Ascending aorta (tissue), 2 donors: ENCODE data around the gene DNAH11. TPM values are rescaled to one million over a fixed set of nuclear protein-coding genes. Genes with fewer than 3 reads are reported as not detected.
"Not testable (repeated sequence)": the region's sequence is repeated elsewhere in the genome, so short reads cannot be mapped to it uniquely, and the experiment has no call there.

ENCODE experiments used
- DNase-seq, 2 donors: peaks; one replicate each; pipeline ENCODE4 v3.0.0-alpha.2; 2019; ENCODE audit warnings: low spot score in 2 of 2
- H3K27ac ChIP-seq, 2 donors: fragments of 200-600 bp; sonication (generic); one replicate each; pipeline ENCODE4 v1.5.1; 2016 to 2017; ENCODE audit warnings: mild to moderate bottlenecking in 1 of 2
- H3K27me3 ChIP-seq: fragments of 200-600 bp; sonication (generic); one replicate; pipeline ENCODE4 v1.5.1; 2017
- H3K36me3 ChIP-seq, 2 donors: fragments of 200-600 bp; sonication (generic); one replicate each; pipeline ENCODE4 v1.5.1; 2016
- H3K4me1 ChIP-seq, 2 donors: fragments of 200-600 bp; sonication (generic); one replicate each; pipeline ENCODE4 v1.5.1; 2016 to 2017; ENCODE audit warnings: mild to moderate bottlenecking in 1 of 2
- H3K4me3 ChIP-seq, 2 donors: fragments of 200-600 bp; sonication (generic); one replicate each; pipeline ENCODE4 v1.5.1; 2016 to 2017; ENCODE audit warnings: mild to moderate bottlenecking in 1 of 2
- H3K9me3 ChIP-seq, 2 donors: fragments of 200-600 bp; sonication (generic); one replicate each; pipeline ENCODE4 v1.5.1; 2016
- intact Hi-C: fragments of 100-400 bp; cut with DNase I; formaldehyde crosslinking; loops from one replicate; pipeline ENCODE4 v1.15.1; 2023
- total RNA-seq: library from RNA; depleted of rRNA; stranded (reverse); fragments of >200 nt; gene quantifications from one replicate; pipeline ENCODE4 v1.1.0, GENCODE V29; 2016
- TF ChIP-seq, protein P1 (sequence below), 3 experiments: fragments of 200-600 bp in 2 of 3; fragments of 450-650 bp in 1 of 3; sonication (generic) in 2 of 3; IDR thresholded peaks; one replicate each; pipeline ENCODE4 v1.5.1; 2016 to 2019; ENCODE audit warnings: antibody characterized with exemption in 3 of 3, mild to moderate bottlenecking in 1 of 3, moderate library complexity in 1 of 3

Gene DNAH11
- total RNA-seq, 1 donor from 2014 or later: 0.75 TPM

DNA sequence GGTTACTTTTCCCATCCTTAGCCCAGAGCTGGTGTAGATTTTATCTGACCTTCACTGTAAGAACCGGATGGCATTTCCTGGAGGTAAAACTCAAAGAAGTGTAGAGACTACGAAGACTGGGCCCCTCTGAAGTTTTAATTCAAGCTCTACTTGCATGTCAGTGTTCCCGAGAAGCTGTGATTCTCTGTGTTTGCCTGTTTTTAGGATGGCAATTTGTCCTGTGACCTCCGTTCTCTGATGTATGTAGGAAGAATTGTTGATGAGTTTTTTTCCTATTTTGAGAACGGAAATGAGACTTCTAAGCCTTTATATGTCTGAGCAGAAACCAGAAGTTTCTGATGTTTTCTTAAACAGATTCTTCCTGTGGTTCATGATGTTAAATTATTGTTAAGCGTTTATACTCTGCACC lies 308.7 kb downstream of the DNAH11 start:
- TF ChIP-seq, protein P1, sequence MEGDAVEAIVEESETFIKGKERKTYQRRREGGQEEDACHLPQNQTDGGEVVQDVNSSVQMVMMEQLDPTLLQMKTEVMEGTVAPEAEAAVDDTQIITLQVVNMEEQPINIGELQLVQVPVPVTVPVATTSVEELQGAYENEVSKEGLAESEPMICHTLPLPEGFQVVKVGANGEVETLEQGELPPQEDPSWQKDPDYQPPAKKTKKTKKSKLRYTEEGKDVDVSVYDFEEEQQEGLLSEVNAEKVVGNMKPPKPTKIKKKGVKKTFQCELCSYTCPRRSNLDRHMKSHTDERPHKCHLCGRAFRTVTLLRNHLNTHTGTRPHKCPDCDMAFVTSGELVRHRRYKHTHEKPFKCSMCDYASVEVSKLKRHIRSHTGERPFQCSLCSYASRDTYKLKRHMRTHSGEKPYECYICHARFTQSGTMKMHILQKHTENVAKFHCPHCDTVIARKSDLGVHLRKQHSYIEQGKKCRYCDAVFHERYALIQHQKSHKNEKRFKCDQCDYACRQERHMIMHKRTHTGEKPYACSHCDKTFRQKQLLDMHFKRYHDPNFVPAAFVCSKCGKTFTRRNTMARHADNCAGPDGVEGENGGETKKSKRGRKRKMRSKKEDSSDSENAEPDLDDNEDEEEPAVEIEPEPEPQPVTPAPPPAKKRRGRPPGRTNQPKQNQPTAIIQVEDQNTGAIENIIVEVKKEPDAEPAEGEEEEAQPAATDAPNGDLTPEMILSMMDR (IDR thresholded peaks at IDR 0.05): no peak

DNA sequence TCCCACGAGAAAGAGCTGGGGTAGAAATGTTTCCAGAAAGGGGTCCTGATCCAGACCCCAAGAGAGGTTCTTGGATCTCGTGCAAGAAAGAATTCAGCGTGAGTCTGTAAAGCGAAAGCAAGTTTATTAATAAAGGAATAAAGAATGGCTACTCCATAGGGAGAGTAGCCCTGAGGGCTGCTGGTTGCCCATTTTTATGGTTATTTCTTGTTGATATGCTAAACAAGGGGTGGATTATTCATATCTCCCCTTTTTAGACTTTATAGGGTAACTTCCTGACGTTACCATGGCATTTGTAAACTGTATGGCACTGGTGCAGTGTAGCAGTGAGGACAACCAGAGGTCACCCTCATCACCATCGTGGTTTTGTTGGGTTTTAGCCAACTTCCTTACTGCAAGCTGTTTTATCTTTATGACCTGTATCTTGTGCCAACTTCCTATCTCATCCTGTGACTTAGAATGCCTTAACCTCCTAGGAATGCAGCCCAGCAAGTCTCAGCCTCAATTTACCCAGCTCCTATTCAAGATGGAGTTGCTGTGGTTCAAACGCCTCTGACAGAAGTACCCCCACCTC lies 322.9 kb downstream of the DNAH11 start:
- H3K27me3 ChIP-seq, H3K9me3 ChIP-seq, H3K36me3 ChIP-seq, H3K27ac ChIP-seq, H3K4me3 ChIP-seq, intact Hi-C loops, DNase-seq, H3K4me1 ChIP-seq: not testable (repeated sequence)

More for the DNA sequence above, 308.7 kb downstream of the DNAH11 start:
- Histone ChIP-seq H3K27ac (no peak overlapping the region), H3K4me1 (no peaks in the 10 kb centered on the region), H3K27me3 (no peaks in the 10 kb centered on the region), H3K36me3 (no peaks in the 10 kb centered on the region), H3K4me3 (no peak overlapping the region), H3K9me3 (no peaks in the 10 kb centered on the region)
- no peak for DNase-seq
- intact Hi-C loops: no loop called here

DNA sequence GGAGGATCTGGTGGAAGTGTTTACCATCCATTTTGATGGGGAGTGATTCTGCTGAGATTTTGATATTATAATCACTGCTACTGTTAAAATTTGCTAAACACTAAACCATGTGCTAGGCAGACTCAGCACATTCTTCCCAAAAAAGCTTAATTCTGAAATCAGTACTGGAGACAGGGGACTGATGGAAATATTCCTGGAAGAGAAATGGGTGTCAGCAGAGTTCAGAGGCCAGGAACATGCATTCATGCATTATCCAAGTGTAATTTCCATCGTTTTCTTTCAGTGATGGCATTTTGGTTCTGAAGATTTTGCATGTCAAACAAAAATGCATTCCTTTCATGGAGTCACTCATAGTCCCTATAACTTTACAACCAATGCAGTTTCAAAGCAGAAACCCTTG lies 323.9 kb downstream of the DNAH11 start:
- no peaks in the 10 kb centered on the region for H3K4me1 ChIP-seq
- no peaks in the 10 kb centered on the region for H3K27me3 ChIP-seq
- DNase-seq: no peak
- no peak overlapping the region for H3K27ac ChIP-seq
- TF ChIP-seq, protein P1 (IDR thresholded peaks at IDR 0.05): no peak
- no peaks in the 10 kb centered on the region for H3K36me3 ChIP-seq
- H3K9me3 ChIP-seq: no peaks in the 10 kb centered on the region
- intact Hi-C loops: no loop called here
- H3K4me3 ChIP-seq: no peak overlapping the region

DNA sequence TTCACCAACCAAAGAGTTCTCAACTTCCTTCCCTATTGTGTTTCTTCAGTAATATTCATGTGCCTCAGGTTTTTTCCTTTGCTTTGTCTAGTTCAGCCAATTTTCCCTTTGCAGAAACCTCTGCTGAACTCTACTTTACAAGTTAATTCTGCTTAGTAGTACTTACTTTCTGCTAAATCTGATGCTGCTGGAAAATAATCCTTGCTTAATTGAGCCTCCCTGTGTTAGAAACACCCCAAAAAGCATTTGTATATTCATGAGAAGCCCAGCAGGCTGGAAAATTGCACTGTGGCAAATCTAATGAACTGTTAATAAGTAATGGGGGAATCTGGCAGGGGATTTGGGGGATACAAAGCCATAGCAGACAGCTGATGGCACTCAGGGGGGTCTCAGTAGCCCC lies 324.4 kb downstream of the DNAH11 start:
- TF ChIP-seq, protein P1 (IDR thresholded peaks at IDR 0.05): no peak
- H3K9me3 ChIP-seq: no peaks in the 10 kb centered on the region
- H3K4me1 ChIP-seq: no peaks in the 10 kb centered on the region
- intact Hi-C loops: no loop called here
- H3K4me3 ChIP-seq: no peak overlapping the region
- no peaks in the 10 kb centered on the region for H3K36me3 ChIP-seq
- DNase-seq: no peak
- no peaks in the 10 kb centered on the region for H3K27me3 ChIP-seq
- no peak overlapping the region for H3K27ac ChIP-seq

DNA sequence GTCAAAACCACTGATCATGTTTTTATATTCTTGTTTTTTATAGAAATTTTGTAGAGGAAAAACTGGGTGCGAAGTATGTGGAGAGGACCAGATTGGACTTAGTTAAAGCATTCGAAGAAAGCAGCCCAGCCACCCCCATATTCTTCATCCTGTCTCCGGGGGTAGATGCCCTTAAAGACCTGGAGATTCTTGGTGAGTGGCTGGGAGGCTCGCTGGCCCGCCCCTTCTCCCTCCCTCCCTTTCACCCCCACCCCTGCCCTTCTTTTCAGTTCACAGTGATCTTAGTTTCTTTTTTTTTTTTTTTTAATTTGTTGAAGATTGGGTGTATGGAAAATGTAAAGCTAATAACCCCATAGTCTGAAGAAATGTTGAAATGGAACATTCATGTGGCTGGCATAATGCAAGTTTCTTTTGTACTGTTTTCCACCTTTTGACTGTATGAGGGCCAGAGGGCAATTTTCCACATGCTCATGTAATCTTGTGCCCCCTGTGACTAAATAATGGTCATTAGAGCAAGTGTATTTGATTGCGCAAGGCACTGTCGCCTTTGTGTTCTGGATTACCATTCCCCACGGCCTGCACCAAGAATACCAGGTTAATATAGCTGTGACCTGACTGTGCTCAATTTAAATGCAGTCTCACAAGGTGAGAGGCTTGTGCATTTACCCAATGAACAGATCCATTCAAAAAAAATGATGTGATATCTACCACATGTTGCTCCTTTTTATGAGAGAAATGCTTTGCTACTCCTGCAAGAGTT lies 325.2 kb downstream of the DNAH11 start:
- intact Hi-C loops: no loop called here
- Histone ChIP-seq H3K9me3 (no peaks in the 10 kb centered on the region), H3K4me1 (no peaks in the 10 kb centered on the region), H3K36me3 (no peaks in the 10 kb centered on the region), H3K4me3 (no peak overlapping the region), H3K27me3 (no peaks in the 10 kb centered on the region), H3K27ac (no peak overlapping the region)
- DNase-seq: no peak
- TF ChIP-seq, protein P1 (IDR thresholded peaks at IDR 0.05): no peak

DNA sequence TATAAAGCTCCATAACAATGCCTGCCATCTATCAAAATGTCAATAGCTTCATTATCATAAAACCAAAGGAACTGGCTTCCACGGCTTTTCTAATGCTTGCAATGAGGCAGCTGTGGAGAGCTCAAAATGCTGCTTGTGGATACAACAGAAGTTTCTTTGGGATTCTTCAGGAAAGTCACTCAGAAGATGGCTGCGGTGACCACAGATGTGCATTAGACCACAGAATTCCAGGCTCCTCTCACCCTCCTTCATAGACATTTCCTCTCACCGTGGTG lies 325.7 kb downstream of the DNAH11 start:
- no peaks in the 10 kb centered on the region for H3K9me3 ChIP-seq
- no peaks in the 10 kb centered on the region for H3K4me1 ChIP-seq
- H3K4me3 ChIP-seq: no peak overlapping the region
- DNase-seq: no peak
- TF ChIP-seq, protein P1 (IDR thresholded peaks at IDR 0.05): no peak
- intact Hi-C loops: no loop called here
- no peak overlapping the region for H3K27ac ChIP-seq
- H3K36me3 ChIP-seq: no peaks in the 10 kb centered on the region
- no peaks in the 10 kb centered on the region for H3K27me3 ChIP-seq
